ENCODE measurements around the gene OR3A3.

DNA sequence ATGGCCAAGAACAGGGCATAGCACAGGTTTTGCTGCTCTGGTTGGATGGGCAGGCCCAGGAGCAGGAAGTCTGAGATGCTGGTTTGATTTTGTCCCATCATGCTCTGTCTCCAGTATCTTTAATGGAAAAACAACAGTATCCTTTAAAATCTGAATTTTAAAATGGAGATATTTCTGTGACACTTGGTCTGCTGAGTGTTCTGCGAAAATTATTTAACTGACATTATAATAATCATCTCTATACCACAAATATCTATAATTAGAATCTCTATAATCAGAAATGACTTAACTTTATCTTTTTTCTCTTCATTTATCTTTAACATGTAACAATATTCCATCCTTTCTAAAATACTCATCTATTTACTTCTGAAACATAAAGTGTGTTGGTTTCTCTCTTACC lies 12.9 kb upstream of the OR3A3 start, which contains the start of gene OR1E1:
- TF ChIP-seq BHLHE40 (IDR thresholded peaks at IDR 0.05; ENCODE audit: borderline replicate concordance) (no peak), NFRKB (IDR thresholded peaks at IDR 0.05) (no peak), FOXM1 (IDR thresholded peaks at IDR 0.05; ENCODE audit: borderline replicate concordance) (no peak), ARNT (IDR thresholded peaks at IDR 0.05) (no peak), SP1 (IDR thresholded peaks at IDR 0.05) (no peak), LEF1 (IDR thresholded peaks at IDR 0.05; ENCODE audit: borderline replicate concordance) (no peak), SUZ12 (IDR thresholded peaks at IDR 0.05) (no peak), TARDBP (IDR thresholded peaks at IDR 0.05) (no peak), ZNF384 (IDR thresholded peaks at IDR 0.05) (no peak), FOXK2 (IDR thresholded peaks at IDR 0.05) (no peak), ELF4 (IDR thresholded peaks at IDR 0.05) (no peak)
- TF ChIP-seq, protein P1, sequence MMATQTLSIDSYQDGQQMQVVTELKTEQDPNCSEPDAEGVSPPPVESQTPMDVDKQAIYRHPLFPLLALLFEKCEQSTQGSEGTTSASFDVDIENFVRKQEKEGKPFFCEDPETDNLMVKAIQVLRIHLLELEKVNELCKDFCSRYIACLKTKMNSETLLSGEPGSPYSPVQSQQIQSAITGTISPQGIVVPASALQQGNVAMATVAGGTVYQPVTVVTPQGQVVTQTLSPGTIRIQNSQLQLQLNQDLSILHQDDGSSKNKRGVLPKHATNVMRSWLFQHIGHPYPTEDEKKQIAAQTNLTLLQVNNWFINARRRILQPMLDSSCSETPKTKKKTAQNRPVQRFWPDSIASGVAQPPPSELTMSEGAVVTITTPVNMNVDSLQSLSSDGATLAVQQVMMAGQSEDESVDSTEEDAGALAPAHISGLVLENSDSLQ (IDR thresholded peaks at IDR 0.05) = no peak
